ENCODE data around the gene BACE2. TPM values are rescaled to one million over a fixed set of nuclear protein-coding genes. Genes with fewer than 3 reads are reported as not detected.

Gene BACE2
- polyA plus RNA-seq, 1 experiment = 66.8 TPM

GRCh38 chr21:41124641-41125201, 43.2 kb upstream of the BACE2 start:
- no peak for DNase-seq (ENCODE audit: low read depth, low spot score)
- H3K27me3 ChIP-seq (ENCODE audit: control insufficient read depth, insufficient read depth, low read length) = peaks cover 2% of the 10 kb centered on the region
- no peaks in the 10 kb centered on the region; the same call in 1 of the 2 replicates for H3K9me3 ChIP-seq (ENCODE audit: control insufficient read depth, insufficient read depth, low read length)
- no peak overlapping the region for H3K27ac ChIP-seq (ENCODE audit: low read depth, low read length)
- TF ChIP-seq, protein P1, sequence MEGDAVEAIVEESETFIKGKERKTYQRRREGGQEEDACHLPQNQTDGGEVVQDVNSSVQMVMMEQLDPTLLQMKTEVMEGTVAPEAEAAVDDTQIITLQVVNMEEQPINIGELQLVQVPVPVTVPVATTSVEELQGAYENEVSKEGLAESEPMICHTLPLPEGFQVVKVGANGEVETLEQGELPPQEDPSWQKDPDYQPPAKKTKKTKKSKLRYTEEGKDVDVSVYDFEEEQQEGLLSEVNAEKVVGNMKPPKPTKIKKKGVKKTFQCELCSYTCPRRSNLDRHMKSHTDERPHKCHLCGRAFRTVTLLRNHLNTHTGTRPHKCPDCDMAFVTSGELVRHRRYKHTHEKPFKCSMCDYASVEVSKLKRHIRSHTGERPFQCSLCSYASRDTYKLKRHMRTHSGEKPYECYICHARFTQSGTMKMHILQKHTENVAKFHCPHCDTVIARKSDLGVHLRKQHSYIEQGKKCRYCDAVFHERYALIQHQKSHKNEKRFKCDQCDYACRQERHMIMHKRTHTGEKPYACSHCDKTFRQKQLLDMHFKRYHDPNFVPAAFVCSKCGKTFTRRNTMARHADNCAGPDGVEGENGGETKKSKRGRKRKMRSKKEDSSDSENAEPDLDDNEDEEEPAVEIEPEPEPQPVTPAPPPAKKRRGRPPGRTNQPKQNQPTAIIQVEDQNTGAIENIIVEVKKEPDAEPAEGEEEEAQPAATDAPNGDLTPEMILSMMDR (IDR thresholded peaks at IDR 0.05; ENCODE audit: low read depth, low read length) = no peak
- CTCF ChIA-PET = interaction anchor here (2.7 kb wide), 1 partner anchor 9 kb away, joined by 17 read pairs; no protein-coding TSS in a partner anchor
- no peak overlapping the region for H3K4me3 ChIP-seq (ENCODE audit: low read depth, low read length)
- POLR2A ChIA-PET = no interaction called here

- no peak overlapping the region for H3K27ac ChIP-seq (ENCODE audit: low read depth, low read length)
- TF ChIP-seq, protein P1 (IDR thresholded peaks at IDR 0.05; ENCODE audit: low read depth, low read length) = no peak
- H3K9me3 ChIP-seq (ENCODE audit: control insufficient read depth, insufficient read depth, low read length) = no peaks in the 10 kb centered on the region
- POLR2A ChIA-PET = no interaction called here
- peaks cover 2% of the 10 kb centered on the region for H3K27me3 ChIP-seq (ENCODE audit: control insufficient read depth, insufficient read depth, low read length)
- CTCF ChIA-PET = no interaction called here
- no peak overlapping the region for H3K4me3 ChIP-seq (ENCODE audit: low read depth, low read length)
- no peak for DNase-seq (ENCODE audit: low read depth, low spot score)
Observed at GRCh38 chr21:41128981-41129380, 39.0 kb upstream of the BACE2 start.

- H3K27me3 ChIP-seq (ENCODE audit: control insufficient read depth, insufficient read depth, low read length) = no peaks in the 10 kb centered on the region
- DNase-seq (ENCODE audit: low read depth, low spot score) = no peak
- POLR2A ChIA-PET = no interaction called here
- TF ChIP-seq, protein P1 (IDR thresholded peaks at IDR 0.05; ENCODE audit: low read depth, low read length) = no peak
- H3K4me3 ChIP-seq (ENCODE audit: low read depth, low read length) = no peak overlapping the region
- CTCF ChIA-PET = no interaction called here
- H3K27ac ChIP-seq (ENCODE audit: low read depth, low read length) = no peak overlapping the region
- H3K9me3 ChIP-seq (ENCODE audit: control insufficient read depth, insufficient read depth, low read length) = no peaks in the 10 kb centered on the region
Observed at GRCh38 chr21:41130883-41131282, 37.1 kb upstream of the BACE2 start.

DNA sequence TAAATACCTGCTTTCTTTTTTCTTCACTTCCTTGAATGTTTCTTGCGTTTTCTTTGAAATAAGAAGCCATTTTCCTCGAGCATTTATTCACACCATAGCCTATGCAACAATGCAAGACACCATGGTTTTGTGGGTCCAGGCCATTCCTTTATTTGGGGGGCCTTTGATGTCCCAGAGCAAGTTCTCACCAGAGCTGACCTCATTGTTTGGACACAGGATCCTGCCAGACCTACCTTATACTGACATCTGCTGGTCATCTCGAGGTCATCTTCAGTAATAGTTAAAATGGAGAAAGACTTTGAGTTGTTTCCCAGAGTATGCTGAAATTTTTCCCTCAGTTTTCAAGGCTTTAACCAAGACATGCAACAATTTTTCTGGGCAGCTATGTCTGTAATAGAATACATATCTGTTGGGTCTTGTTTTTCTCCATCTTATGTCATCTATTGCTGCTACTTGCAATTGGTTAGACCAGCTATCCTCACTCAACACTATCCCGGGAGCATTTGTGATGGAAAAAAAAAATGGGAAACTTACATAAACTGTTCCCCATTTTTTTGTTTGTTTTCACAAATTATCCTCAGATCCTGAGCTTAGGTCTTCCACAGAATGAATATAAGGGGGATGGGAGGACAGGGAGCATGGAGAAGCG, 34.0 kb upstream of the BACE2 start:
- TF ChIP-seq, protein P1 (IDR thresholded peaks at IDR 0.05; ENCODE audit: low read depth, low read length) = peak; percentile 64
- no peaks in the 10 kb centered on the region; the same call in 1 of the 2 replicates for H3K9me3 ChIP-seq (ENCODE audit: control insufficient read depth, insufficient read depth, low read length)
- no peaks in the 10 kb centered on the region for H3K27me3 ChIP-seq (ENCODE audit: control insufficient read depth, insufficient read depth, low read length)
- no peak overlapping the region for H3K27ac ChIP-seq (ENCODE audit: low read depth, low read length)
- POLR2A ChIA-PET = no interaction called here
- no peak for DNase-seq (ENCODE audit: low read depth, low spot score)
- no peak overlapping the region for H3K4me3 ChIP-seq (ENCODE audit: low read depth, low read length)
- CTCF ChIA-PET = interaction anchor here (0.6 to 2.0 kb wide), 13 partner anchors 8 to 991 kb away, joined by 3 to 17 read pairs (median 3); no protein-coding TSS in a partner anchor

GRCh38 chr21:41135746-41136145, 32.2 kb upstream of the BACE2 start:
- Histone ChIP-seq H3K27me3 (ENCODE audit: control insufficient read depth, insufficient read depth, low read length) (no peaks in the 10 kb centered on the region), H3K4me3 (ENCODE audit: low read depth, low read length) (no peak overlapping the region), H3K9me3 (ENCODE audit: control insufficient read depth, insufficient read depth, low read length) (peaks cover 2% of the 10 kb centered on the region; the same call in 1 of the 2 replicates), H3K27ac (ENCODE audit: low read depth, low read length) (no peak overlapping the region)
- DNase-seq (ENCODE audit: low read depth, low spot score) = no peak
- ChIA-PET CTCF (no interaction called here), POLR2A (no interaction called here)
- TF ChIP-seq, protein P1 (IDR thresholded peaks at IDR 0.05; ENCODE audit: low read depth, low read length) = no peak
